HK-2 (cell line): ENCODE results near the gene TNC.

ENCODE experiments used
- DNase-seq: peaks from one replicate; pipeline ENCODE4 v3.0.0-alpha.2; 2018; ENCODE audit not compliant: unreplicated experiment

The TNC gene

DNA sequence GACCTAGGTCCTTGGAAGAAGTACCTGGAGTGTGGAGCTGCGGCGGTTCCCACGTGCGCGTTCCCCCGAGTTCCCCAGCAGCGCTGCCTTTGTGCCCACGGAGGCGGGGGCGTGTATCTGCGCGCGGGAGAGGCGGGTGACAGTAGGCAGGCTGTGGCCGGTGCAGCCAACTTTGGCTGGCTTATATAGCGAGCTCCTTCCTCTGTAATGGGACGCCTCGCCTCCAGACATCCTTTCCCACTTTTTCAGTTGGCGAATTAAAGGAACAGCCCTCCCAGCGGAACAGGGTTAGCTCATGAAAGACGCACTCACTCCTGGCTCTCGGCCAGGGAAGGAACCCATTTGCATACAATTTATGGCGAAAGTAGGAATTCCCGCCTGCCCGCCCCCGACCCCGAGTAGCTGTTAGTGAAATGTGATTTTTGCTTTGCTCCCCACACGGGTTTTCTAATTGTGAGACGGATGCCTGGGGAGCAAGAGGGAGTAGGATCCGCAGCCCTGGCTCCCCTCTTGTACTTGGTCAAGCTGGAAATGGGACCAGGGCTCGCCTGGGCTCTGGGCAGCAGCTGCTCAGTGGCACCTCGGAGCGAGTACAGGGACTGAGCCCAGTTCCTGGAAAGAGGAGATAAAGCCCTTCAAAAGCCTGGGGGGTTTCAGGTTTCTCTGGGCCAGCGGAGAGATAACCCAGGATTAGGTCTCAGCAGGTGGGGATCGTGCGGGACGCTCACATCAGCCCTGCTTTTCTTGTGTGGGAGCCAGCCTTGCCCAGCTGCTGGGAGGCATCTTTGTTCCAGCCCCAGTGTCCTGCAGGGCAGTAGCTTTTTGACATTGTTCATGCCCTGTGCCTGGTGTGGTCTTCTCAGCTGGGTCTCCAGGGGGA, at the start of gene TNC:
Gene TNC, minus strand, starts transcription at position 159 of the 880 bp plus-strand sequence. CDS start 27,139 bp downstream, outside the sequence.
- peak; percentile 67 for DNase-seq

DNA sequence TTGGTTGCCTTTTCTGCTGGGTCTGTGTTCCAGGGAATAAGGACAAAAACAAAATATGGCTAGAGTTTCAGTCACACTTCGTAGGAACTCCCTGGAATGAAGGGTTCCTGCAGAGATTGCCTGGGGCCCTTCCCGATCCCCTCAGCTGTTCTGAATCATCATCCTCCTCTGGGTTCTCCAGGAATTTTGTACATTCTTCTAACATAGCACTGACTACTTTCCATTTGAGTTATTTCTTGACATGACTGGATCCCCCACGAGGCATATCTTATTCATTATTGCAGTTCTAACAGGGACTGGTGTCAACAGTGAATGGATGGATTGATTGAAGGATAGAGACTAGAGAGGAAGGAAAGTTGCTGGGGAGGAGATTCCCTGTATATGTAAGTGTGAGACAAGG, 49.2 kb upstream of the TNC start:
- peak; percentile 56 for DNase-seq

DNA sequence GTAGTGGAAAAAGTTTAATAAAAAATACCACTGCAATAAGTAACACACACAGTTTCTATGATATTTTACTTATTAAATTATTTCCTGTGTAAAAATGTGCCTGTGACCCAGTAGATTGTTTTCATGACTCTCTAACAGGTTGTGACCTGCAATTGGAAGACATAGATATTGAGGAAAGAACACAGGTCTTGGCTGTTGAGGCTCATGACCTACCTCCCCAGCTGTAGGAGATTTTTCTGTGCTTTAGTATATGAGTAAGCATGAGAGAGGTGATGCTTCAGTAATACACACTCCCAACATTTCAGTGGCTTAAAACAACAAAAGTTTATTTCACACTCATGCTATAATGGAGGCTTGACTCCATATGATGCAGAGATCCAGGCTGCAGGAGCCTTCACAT, 47.3 kb upstream of the TNC start:
- no peak for DNase-seq

DNA sequence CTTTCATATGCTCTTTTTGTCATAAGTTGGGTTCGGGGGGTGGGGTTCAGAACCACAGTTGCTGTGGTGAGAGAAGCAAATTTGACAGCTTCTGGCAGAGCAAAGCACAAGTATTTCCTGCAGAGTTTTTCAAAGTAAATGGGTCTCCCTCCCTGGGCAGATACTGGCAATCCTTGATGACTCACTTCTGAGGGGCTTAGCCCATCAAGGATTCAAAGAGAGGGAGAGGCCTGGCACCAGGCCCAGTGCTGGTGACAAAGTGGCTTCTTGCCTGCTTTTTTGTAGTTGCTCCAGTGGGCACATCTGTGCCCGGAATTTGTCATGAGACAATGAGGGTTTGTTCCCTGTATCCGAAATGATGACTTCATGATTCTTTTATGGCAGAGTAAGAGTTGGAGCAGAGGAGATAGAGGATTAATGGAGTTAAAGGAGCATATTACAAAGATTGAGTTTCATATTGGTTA, 46.6 kb upstream of the TNC start:
- peak; percentile 56 for DNase-seq

DNA sequence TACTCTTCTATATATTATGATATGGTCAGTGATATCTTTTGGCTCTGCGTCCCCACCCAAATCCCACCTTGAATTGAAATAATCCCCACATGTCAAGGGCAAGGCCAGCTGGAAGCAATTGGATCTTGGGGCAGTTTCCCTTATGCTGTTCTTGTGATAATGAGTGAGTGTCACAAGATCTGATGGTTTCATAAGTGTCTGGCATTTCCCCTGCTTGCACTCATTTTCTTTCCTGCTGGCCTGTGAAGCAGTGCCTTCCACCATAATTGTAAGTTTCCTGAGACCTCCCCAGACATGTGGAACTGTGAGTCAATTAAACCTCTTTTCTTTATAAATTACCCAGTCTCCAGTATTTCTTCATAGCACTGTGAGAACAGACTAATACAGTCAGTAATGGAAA, 45.0 kb upstream of the TNC start:
- DNase-seq = no peak

DNA sequence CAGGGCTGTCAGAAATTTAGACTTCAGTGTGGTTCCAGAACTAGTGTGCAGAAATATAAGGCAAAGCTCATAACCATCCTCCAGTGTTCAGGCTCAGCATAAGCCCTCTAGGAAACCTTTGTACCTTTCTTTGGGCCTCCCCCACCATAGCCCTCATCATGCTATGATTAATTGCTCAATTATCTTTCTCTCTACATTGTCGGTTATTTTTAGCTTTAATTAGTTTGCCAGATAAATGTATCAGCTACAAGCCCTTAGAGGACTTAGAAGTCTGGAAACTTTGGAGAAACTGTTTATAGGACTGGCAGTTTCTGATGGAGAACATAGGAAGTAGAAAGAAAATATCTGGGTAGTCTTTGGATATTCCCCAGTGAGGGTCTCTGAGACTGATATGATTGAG, 43.5 kb upstream of the TNC start:
- no peak for DNase-seq

DNA sequence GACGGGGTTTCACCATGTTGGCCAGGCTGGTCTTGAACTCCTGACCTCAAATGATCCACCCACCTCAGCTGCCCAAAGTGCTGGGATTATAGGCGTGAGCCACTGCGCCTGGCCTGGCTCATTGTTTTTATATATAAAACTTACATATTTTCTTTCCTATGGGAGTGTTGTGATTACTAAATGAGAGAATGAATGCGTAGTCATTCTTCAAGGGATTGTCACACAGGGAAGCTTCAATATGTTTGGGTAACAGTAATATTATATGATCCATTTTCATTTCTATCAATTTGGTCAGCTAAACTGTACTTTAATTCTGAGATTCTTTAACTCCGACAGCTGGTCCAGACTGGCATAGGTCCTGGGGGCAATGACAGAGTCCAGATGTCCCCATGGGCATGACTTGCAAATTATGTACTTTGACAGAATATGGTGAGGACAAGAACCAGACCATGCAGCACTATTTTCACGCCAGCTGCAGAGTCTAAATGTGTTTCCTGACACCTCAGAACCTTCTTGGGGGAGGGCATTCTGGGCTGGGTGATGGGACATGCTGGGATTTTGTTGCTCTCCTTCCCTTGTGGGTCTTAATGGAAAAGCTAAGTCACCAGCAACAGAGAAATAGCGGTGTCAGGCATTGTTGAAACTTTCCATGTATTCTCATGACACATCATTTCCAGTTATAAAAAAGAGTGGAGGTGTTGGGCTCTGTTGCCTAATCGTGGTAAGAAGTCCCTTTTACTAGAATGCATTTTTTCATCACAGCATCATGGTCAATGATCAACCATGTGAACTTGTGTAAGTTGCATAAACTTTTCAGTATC, 40.9 kb upstream of the TNC start:
- DNase-seq = no peak

DNA sequence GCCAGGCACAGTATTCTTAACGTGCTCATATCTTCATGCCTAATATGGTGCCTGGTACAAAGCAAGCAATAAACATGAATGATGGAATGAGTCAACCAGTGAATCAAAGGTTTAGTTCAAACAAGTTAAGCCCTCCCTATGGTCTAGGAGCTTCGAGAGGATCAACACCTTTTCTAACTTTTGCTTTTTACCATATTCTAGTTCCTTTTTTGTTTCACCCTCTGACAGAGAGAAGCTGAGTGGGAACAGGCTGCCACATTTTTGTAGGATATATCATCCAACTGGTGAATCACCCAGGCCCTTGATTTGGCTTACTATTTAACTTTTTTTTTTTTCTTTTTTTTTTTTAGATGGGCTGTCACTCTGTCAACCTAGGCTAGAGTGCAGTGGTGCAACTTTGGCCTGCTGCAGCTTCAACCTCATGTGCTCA, 39.3 kb upstream of the TNC start:
- peak; percentile 53 for DNase-seq

DNA sequence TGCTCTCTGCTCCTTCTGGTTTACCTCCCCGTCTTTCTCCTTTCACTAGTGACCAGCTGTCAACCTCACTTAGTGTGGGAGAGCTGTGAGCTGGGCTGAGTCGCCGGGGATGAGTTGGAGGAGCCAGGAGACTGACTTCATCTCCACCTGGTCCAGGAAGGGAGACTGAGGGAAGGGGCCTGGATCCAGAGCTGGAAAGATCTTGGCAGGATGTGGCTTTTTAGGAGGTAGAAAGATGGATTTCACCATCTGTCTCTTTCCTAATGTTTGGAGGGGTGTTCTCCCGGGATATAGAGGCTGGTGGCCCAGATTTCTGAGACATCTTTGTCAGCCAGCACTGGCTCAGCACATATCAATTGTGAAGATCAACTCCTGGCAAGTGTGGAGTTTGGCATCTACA, 37.1 kb upstream of the TNC start:
- no peak for DNase-seq

DNA sequence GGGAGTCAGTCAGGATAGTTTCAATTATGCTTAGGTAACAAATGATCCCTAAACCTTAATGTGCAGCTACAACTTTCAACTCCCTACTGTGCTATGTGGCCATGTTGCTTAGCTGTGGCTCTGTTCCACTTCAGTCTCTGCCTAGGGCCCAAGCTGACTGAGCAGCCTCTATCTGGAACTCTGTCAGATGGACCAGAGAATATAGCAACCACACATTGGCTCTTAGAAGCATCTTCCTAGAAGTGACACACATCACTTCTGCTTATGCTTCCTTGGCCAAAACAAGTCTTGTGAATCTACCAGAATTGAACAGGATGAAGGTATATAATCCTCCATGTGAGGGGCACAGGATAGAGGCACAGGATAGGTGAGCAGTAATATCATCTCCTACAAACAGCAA, 36.7 kb upstream of the TNC start:
- no peak for DNase-seq

DNA sequence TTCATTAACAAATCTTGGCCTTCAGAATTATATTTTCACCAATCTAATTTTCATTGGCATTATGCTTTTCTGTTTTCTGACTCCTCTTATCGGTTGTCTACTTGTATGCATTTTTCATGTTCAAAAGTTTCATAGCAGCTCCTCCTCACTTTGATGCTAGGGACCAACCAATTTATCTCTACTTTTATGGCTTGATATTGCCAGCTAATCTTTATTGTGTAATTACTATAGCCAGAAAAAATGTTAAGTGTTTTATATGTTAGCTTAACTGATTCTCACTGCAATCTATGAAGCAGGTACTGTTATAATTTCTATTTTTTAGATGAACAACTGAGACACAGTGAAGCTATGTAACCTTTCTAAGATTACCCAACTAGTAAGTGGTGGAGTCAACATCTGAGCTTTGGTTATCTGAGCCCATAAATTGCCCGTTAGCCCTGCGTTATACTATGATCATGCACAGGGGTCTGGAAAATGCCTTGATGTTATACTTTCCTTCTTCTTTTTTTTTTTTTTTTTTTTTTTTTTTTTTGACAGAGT, 34.4 kb upstream of the TNC start:
- no peak for DNase-seq

DNA sequence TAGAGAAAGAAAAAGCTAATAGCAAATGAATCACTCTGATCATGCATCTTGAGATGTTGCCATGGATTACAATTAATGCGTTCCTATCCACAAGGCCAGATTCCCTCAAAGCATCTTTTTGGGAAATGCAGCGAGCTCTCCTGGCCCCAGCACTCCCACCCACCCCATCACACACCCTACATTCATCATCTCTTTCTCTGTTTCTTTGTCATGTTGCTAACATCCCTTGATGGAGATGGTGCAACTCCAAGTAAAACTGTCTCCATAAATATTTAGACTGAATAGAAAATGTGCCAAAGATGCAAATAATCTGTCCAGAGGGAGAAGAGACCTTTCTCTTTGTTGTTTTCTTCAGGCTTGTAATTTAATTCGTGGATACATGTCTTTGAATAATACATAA, 30.8 kb upstream of the TNC start:
- DNase-seq = no peak

DNA sequence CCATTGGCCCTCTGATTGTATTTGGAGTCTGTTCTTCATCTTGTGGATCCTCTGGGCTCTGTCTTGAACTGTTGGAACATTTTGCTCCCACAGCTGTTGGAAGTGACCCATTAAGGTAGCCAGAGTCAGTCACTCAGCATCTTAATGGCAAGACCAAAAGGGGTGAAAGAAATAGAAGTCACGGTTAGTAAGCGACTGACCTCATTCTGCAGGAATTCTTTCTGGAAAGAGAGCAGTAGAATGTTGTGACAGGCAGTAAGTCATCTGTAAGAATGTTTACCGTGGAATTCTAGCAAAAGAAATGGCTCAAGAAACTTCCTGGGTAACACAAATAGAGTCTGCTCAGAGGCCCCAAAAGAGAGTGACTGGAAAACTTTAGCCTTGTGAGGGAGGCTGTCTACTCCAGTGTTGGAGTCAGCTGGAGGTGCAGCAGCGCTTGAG, 28.6 kb upstream of the TNC start:
- DNase-seq = no peak

DNA sequence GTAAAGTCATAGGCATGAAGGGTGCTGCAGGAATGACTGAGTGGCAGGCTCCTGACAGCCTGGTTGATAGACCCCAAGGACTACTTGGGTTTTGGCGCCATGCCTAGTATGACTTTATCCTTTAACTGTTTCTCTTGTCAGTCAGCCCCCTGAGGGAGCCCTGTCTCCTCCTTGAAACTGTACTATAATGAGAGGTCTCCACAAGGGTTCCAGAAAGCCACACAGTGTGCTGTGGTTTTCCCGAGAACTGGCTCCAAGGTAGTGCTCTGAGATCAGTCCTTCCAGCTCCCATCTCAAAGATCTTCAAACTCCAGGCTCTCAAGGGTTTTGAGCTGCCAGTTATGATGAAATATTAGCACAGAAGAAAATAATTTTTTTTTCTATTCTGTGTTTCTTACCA, 26.7 kb upstream of the TNC start:
- no peak for DNase-seq

DNA sequence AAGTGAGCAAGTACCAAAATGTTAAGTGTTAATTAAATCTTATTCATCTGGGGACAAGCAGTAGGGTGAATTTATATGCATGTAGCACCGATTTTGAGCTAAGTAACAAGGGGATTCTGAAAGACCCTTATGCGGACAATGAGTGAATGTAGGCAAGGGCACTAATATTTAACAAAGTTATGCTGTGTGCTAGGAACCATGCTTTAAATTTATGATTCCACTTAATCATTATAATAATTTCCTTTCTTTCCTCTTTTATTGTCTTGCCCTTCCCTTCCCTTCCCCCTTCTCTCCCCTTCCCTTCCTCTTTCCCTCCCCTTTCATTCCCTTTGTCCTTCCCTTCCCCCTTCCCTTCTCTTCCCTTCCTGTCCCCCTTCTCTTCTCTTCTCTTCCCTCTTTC, 25.7 kb upstream of the TNC start:
- DNase-seq = no peak

DNA sequence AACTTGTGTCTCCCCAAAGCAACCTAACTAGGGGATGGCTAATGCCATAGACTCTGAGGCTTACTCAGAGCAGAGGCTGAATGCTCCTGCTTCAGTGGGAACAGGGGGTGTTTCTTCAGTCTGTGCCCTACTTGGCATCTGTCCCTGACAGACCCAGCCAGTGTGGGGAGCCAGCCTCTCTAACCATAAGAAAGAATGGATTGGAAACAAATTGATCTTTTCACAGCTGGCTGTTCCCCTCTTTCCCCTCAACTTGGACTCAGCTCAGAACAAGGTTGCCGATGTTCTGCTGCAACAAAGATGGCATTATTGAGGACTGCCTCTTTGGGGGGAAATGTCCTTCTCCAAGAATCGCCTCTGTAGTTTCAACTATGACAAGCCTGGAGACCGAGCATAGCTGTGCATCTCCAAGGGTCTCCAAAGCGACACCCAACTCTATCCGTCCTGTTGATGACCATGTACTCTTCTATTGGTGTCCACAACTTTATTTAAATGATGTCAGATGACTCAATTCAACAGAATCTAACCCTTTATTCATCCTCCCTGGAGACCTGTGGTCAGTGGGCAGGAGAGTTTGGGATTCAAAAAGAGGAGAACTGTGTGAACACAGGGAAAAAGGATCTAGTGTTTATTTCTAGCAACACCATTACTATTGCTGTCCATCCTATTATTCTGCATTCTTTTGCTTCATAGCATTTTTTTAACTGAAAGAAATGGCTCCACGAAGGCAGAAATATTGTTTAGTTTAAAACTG, 24.7 kb upstream of the TNC start:
- DNase-seq = no peak

DNA sequence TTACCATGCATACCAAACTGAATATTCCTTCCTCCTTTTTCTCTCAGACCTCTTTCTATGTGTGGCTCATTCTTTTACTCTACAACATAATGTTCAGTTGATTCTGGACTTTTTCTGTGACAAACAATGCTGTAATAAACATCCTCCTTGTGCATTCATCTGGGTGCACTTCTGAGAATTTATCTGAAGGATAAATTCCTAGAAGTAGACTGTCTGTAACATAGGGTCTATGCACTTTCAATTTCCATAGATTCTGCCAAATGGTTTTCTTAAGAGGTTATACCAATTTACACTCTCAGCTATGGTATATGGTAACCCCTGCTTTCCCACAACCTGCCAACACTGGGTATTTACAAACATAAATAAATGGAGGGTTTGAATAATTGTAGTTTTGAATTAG, 24.1 kb upstream of the TNC start:
- no peak for DNase-seq

DNA sequence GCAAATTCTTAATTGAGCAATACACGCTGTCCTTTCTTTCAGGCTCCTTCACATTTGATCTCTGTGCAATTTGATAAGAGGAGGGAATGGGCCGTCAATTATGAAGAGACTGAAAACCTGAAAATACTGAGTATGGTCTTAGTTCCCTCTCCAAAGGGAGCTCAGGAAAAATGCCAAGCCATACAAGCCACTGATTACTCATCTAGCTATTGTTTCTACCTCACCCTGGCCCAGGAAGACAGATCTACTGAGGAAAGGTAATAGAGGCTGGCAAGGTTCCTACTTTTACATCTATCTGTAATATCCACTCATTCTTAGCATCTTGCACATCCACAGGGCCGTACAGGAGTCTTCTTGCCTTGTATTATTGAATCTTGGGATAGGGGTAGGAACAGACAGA, 23.7 kb upstream of the TNC start:
- DNase-seq = no peak

DNA sequence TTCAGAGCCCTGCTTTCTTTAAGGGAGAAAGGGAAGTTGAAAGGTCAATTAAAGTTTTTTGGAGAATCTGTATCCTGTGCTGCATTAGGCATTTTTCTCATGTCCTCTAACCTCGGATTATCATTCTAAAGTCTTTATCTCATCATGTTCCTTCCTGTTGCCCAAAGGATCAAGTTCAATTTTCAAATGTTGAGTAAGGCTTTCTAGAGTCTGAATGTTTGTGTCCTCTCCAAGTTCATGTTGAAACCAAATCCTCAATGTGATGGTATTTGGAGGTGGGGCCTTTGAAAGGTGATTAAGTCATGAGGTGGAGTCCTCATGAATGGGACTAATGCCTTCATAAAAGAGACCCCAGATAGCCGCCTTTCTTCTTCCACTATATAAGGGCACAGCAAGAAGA, 20.2 kb upstream of the TNC start:
- DNase-seq = no peak

DNA sequence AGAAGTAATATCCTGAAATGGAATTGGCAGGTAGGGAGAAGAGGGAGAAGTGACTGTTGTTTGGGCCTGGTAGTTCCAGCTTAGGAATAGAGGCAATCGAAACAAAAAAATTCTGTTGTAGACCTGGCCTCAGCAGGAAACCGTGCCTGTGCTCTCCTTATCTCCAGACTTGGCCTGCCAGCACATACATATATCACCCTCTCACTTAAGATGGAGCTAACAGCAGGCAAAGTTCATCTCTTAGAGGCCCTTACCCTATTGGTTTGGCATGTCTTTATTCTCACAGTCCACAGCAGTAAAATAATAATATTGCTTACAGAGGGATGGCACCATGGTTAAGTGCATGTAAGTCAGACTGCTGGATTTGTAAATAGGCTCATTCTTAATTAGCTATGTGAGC, 19.6 kb upstream of the TNC start:
- DNase-seq = no peak

DNA sequence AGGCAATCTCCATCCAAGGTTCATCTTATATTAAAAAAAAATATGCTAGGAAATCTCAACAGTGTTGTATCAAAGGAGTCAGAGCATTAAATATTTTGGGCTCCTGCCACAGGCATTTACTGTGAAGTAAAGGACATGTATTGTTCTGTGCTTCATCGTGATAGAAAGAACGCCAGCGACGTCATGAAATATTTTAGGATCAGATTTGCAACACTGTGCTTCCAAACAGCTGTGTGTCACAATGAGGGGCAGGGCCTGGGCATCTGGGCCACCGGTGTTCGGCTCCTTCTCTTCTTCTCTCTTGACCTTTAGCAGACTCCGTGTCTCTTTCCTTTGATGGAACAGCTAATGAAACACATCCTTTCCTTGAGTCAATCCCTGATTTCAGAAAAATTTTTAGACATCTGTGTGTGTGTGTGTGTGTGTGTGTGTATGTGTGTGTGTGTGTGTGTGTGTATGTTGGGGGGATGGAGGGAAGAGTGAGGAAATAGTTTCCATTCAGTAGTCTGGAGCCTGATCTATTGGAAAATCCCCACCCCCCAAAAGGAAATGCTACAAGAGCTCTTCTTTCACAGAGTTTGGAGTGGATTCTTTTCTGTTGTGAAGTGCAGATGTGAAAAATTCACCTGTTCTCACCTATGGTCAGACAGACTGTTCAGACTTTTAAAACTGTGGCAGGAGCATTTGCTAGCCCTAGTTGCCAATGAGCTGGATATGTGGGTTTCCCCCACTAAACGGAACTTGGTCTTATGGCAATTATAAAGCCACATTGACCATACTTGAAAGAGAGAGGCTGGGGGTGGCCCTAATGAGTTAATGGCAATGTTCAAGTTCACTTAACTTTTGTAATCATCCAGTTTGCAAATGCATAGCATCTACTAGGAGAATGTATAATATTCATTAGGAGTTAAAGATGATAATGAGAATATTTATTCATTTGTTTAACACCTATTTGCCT, 18.1 kb upstream of the TNC start:
- DNase-seq = no peak
